ENCODE measurements around the gene PIGR.

- TF ChIP-seq CTCF (IDR thresholded peaks at IDR 0.05), result no peak
- no peak for TF ChIP-seq POLR2A (IDR thresholded peaks at IDR 0.05)
Measured at GRCh38 chr1:206960676-206961386, 14.6 kb upstream of the PIGR start.

All from adrenal gland (tissue), 5 donors.